A172 (cell line): Measurements from ENCODE around the gene FAM20C. TPM values are rescaled to one million over a fixed set of nuclear protein-coding genes. Genes with fewer than 3 reads are reported as not detected.
"Not testable (repeated sequence)": the region's sequence is repeated elsewhere in the genome, so short reads cannot be mapped to it uniquely, and the experiment has no call there.

ENCODE experiments used
- DNase-seq: peaks from one replicate; pipeline ENCODE4 v3.0.0-alpha.2; 2015; ENCODE audit warnings: low spot score
- total RNA-seq: library from RNA; depleted of rRNA; stranded (reverse); fragments of >200 nt; shearing (Covaris generic); gene quantifications from 2 replicates; pipeline ENCODE4 v1.2.3, GENCODE V29; 2014

Gene FAM20C
- total RNA-seq, 1 experiment from 2014 or later = 30.2 TPM

DNA sequence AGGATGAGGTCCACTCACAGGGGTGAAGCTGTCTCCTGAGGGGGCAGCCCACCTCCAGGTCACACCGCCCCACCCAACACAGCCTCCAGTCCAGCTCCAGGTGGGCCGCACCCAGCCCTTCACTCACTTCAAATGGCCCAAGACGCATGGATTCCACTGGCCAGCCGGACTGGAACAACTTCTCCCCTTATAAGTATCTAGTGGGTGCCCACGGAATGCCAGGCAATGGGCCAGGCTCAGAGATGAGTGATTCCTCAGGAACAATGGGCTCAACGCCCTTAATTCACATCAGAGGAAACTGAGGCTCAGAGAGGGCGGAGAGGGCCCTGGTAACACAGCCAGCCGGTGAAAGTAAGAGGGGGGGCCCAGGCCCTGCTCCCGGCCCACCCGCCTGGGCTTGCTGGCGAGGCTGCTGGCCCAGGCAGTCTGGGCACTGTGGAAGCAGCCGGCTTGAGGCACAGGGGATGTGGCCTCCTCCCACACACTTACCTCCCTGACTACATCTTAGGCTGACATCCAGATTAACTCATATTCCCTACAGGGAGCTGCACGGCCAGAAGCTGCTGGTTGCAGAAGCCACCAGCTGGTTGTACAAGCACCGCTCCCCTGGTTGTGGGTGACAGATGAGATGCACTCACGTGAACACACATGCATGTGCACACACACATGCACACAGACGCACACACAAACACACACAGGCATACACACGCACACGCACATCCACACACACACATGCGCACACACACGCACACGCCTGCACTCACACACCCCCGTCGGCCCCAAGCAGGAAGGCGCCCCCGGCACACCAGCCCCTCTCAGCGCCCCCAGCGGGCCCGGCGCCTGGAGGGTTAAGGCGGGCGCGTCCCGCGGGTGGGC, 1.0 kb upstream of the FAM20C start:
- DNase-seq = peak; percentile 68

DNA sequence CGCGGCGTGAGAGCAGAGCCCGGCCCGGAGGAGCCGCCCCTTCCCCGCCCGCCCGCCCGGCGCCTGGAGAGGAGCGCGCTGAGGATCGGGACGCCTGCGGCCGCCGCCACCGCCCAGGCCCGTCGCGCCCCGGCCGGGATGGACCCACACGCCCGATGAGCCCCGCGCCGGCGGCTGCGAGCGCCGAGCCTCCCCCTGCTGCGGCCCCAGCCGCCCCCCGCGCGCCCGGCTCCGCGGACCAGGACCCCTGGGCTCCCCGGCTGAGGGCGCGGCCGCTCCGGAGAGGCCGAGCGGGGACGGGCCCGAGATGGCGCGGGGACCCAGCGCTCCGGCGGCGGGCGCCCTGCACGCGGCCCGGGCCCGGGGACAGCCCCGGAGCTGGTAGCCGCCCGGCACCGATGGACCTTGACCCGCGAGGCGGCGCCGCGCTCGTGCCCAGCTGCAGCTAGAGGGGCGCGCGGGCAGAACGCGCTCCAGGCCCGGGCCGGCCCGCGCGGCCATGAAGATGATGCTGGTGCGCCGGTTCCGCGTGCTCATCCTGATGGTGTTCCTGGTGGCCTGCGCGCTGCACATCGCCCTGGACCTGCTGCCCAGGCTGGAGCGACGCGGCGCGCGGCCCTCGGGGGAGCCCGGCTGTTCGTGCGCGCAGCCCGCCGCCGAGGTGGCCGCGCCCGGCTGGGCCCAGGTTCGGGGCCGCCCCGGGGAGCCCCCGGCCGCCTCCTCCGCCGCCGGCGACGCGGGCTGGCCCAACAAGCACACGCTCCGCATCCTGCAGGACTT, 520 bp downstream of the FAM20C start:
- no peak for DNase-seq

DNA sequence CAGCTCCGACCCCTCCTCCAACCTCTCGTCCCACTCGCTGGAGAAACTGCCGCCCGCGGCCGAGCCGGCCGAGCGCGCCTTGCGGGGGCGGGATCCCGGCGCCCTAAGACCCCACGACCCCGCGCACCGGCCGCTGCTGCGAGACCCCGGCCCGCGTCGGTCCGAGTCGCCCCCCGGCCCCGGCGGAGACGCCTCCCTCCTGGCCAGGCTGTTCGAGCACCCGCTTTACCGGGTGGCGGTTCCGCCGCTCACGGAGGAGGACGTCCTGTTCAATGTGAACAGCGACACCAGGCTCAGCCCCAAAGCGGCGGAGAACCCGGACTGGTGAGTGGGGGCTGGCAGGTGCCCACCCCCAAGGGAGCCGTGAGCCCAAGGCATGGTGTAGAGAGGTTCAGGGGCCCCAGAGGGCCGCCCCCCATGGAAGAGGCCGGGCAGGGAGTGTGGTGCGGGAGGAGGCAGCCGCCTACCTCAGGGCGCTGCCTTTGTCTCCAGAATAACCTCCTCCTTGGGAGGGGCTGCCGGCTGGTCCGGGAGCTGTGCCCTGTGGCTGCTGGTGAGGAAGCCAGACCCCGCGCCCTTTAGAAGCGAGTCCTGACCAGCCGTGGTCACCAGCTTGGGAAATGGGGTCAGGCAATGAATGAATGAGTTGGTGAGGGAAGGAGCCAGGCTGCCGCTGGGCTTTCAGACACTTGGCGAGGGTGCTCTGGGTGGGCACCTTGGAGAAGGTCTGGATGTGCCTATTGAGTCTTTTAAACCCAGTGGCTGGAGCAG, 1.3 kb downstream of the FAM20C start:
- no peak for DNase-seq

DNA sequence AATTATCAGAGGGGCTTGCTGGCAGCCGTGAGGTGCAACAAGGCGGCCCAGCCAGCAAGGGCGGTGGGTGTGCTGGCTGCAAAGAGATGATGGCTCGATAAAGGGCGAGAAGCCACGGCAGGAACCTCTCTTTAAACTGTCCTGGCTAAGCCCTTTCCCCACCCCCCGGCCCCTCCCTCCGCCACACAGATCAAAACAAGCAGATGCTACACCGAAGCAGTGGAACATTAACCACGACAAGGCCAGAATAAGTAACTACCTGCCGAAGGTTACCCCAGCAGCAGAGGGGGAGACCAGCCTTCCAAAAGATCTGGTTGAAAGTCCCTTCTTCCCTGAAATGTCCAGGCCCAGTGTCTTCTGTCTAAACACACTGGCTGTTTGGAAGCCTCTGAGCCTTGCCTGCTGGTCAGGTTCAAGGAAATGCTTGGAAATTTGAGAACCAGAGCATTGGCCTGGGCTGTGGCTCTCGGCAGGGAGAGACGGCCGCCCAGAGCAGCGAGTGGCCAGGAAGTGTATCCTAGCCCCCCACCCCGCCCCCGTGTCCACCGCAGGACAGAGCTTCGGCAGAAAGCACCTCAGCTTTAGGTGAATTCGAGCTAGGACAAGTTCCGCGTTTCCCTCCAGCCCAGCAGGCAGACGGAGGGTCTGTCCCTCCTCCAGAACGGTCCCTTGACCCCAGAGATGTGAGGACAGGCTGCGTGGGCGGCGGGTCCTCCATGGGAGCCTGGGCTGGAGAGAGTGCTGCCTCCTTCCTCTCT, 2.1 kb downstream of the FAM20C start:
- DNase-seq = peak; percentile 30

DNA sequence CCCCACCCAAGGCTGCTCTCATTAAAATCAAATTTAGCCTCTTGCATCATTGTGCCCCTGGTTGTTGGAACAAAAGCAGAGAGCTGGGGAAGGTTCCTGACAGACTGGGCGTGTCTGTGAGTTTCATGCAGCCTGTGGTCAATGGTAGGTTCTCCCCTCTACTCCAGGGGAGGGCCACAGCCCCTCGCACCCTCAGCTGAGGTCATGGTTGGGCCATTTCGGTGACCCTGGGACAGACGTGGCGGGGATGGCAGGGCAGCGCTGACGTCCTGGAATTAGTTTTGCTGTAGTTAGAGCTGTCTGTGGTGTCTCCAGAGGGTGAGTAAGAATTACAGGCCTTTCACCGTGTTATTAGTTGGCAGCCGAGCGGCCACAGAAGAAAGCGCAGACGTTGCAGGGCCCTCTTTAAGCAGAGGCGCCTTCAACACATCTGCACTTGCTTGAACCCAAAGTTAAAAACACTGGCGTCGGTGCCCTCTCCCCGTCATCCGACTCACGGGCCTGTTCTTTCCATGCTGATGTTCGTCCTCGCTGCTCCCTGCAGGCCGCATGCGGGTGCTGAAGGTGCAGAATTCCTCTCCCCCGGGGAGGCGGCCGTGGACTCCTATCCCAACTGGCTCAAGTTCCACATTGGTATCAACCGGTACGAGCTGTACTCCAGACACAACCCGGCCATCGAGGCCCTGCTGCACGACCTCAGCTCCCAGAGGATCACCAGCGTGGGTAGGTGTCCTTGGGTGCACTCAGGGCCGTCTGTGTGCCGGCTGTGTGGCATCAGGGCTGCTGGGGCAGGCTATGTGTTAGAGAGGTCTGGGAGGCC, 2.8 kb downstream of the FAM20C start:
- DNase-seq = no peak

DNA sequence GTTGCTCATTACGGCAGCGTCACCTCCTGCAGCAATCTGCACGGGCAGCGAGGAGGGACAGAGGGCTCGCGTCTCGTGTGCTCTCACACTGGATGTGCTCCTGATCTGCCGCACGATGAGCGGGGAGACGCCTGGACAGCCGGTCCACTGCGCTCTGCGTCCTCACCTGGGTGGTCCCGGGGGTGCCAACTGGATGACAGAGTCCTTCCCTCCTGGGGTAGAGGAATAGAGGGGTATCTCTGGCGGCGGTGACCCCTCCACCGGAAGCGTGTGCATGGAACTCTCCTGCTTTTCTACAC, 3.4 kb downstream of the FAM20C start:
- no peak for DNase-seq

DNA sequence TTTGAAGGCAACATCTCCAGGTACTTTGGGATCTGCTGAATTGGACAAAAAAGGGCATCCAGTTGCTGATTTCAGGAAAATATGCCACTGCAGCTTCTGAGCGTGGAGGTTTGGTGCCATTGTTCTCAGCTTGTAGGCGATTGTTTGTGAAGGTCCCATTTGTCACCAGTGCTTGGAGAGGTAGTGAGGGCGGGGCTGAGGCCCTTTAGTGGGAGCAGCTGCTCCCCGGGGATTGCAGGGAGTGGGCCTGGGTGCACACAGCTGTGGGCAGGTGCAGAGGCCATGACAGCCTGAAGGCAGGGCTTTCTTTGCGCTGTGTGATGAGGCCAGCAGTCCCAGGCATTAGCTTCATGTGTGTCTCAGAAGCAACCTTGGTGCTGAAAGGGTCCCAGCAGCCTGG, 3.9 kb downstream of the FAM20C start:
- no peak for DNase-seq

DNA sequence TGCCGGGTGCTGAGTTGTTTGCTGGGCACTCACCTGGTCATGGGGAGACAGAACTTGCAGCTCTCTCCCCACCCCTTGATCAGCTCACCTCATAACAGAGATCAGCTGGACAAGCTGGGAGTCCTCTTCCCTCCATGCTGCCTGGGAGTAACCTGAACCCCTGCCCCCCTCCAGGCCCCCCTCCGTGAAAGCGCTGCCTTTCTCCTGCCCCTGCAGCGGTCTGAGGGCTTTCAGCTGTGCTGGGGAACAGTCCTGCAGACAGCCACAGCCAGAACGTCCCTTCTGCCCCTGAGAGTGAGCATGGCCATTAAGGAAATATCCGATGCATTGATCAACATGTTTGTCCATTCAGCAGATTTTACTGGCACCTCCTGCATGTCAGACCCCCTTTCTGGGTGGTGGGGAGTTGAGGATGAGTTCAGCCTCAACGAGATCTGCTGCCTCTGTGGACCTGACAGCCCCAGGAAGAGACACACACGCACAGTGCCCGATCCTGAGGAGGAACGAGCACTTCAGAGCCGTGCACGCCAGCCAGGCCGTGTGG, 4.5 kb downstream of the FAM20C start:
- no peak for DNase-seq

DNA sequence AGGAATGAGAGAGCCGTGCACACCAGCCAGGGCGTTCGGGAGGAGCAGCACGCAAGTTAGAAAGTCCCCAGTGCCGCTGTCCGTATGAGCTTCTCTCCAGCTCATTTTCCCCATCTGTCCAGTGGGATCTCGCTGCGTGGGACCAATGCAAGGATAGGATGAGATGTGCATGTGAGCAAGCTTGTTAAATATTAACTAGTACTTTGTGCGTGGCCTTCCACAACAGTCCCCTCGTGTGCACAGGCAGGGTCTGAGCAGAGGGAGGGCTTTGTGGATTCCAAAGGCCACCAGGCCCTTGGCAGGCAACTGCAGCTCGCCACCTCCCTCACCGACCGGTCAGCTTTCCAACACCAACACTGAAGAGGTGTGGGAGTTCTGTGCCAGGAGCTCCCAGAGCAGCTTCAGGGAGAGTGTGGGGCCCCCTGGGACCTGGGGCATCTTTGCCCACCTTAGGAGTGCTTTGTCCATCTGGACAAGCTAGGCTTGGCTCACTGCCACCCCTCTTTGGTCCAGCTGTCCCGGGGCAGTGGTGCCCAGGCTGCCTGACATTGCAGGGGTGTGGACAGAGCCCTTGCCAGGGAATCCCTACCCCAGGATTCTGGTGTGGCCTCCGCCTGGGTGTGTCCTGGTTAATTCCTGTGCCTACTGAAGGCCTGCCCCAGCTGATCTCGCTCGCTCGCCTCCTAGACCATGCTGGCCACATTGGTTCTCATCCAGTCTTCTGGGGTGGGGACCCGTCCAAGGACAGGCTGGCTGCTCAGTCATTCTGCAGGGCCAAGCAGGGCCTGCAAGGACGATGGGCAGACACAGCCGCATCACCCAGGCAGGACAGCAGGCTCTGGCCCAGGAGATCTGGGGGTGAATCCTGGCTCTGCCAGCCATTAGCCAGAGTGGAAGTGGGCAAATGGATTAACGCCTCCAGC, 5.3 kb downstream of the FAM20C start:
- DNase-seq = no peak

DNA sequence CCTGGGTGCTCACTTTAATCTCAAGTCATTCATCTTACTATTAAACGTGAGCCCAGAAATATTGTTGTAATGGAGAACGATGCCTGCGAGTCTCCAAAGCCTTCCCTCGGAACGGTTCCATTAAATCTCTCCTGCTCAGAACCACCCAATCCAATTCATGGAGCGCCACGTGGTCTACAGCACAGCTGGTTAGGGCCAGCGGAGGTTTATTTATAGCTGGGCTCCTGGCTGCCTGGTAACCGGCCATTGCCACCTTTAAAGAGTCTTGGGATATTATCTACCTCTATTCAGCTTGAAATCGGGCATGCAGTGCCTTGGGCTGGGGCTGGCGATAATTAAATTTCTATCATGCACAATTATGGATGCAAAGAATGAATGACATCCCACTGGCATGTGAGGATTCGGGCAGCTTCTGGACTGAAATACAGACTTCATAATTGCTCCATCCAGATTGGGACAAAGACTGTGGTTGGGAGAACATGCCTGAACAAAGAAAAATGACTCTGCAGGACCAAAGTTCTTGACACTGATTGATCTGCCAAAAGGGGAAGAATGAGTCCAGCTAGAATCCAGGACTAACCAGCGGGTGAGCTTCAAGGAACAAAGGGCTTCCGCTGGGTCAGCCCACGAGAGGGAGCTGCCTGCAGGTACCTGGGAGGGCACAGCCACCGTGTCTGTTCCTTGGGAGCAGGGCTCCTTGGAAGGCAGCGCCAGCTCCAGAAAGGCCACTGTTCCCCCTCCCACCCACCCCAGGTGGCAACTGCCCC, 7.3 kb downstream of the FAM20C start:
- no peak for DNase-seq

DNA sequence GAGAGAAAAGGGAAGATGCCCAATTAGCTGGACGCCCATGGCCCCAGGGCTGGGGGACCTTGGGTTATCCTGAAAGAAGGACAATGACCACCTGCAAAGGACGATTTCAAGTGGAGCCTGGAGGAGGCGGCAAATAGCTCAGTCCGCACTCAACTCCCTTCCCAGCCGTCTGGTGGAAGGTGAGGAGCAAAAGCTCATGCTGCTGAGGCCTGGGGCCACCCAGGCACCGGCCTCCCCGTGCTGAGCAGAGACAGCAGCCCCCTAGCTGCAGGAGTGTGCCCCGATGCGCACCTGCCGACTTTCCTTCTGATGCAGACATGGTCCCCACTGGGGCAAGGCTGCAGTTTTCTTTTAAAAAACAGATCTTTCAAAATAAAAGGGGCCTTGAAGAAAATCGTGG, 7.9 kb downstream of the FAM20C start:
- no peak for DNase-seq

DNA sequence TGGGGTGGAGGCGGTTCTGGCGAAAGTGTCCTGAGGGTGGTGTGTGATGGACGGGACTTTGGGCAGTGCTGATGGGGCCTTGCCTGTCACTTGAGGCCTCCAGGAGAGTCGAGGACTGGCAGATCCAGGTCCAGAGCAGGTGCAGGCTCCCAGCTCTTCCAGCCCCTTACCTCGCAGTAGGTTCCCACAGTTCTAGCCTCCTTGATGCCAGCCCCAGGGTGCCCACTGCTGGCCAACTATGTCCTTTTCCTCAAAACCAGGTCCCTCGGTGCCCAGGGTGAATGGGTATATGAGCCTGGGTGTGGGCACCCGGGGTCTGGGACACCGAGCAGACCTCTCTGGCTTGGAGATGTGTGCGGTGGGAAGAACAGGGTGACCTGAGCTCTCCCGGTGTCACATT, 8.3 kb downstream of the FAM20C start:
- DNase-seq = no peak

DNA sequence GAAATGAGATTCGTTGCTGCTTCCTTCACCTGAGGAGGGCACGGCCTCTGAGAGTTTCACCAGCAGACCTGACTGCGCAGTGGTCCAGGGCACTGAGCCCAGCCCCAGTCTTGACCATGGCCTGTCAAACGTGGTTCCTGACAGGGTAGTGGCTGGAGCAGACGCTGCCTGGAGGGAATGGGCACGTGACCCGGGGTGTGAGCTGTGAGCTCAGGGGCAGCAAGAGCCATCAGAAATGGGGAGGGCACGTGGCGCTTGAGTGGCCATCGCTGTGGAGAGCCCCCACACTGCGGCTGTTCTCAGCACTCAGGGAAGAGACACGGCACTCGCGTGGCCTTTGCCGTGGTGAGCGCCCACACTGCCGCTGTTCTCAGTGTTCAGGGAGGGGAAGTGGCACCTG, 12.0 kb downstream of the FAM20C start:
- DNase-seq = no peak

DNA sequence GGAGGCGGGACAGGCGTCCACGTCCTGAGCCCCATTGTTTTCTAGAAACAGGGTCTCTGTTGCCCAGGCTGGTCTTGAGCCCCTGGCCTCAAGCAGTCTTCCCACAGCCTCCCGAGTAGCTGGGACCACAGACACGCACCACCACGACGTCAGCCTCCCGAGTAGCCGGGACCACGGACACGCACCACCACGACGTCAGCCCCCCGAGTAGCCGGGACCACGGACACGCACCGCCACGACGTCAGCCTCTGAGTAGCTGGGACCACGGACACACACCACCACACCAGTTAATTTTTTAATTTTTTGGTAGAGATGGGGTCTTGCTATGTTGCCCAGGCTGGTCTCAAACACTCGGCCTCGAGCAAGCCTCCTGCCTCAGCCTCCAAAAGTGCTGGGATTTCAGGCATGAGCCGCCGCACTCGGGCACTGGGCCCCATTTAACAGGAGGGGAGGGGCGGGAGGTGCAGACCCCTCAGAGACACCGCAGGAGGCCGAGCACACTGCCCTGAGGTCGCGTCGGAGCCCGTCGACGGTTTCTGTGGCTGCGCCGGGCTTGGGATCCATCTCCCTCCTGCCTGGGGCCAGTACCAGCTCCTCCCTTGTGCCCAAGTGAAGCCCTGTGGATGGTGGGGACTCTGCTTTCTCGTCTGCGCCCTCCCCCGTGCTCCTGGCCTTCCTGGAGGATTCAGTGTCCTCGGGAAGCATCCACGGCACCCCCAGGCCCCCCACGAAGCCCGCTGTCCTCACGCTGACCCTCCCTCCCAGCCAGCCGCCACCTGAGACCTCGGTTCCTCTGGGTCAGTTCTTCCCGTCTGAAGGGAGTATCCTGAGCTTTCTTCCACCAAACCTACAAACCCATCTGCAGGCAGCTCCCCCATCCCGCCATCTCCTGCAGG, 13.0 kb downstream of the FAM20C start:
- DNase-seq = no peak

DNA sequence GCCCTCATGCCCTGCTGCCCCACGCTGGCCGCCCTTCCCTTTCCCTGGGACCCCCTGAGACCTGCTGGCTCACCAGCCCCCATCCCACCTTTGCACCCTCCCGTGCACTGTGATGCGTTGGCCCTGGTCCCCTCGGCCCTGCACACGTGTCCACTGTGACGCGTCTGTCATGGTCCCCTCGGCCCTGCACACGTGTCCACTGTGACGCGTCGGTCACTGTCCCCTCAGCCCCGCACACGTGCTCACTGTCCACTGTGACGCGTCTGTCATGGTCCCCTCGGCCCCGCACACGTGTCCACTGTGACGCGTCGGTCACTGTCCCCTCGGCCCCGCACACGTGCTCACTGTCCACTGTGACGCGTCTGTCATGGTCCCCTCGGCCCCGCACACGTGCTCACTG, 14.0 kb downstream of the FAM20C start:
- DNase-seq = not testable (repeated sequence)

DNA sequence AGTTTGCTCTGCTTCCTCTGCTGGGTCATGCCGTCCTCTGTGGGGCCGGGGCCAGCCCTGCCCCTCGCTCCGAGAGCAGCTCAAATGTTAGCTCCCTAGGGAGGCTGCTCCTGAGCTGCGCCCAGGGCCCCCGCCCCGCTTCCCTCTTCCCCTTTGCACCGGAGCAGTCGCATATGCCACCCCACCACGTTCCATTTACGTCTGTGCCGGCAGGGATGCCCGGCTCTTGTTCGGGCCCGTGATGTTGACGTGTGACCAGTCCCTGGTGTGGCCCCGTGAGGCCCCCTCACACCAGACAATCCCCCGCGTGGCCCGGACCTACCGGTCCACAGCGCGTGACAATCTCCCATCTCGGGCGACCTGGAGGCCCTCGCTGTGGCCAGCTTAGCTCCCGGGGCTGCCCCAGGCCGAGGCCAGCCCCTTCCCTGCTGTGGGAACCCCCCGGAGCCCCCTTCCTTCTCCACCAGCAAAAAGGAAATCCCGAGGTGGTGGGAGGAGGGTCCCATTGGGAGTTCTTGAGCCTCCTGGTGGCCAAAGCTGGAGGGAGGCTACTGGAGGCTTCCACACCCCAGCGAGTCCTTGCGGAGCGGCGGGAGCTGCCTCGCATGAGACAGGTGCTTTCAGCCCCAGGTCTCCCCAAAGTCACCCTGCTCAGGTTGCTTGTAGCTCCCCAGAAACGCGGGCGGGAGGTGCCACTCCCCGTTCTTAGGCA, 15.2 kb downstream of the FAM20C start:
- DNase-seq = no peak

DNA sequence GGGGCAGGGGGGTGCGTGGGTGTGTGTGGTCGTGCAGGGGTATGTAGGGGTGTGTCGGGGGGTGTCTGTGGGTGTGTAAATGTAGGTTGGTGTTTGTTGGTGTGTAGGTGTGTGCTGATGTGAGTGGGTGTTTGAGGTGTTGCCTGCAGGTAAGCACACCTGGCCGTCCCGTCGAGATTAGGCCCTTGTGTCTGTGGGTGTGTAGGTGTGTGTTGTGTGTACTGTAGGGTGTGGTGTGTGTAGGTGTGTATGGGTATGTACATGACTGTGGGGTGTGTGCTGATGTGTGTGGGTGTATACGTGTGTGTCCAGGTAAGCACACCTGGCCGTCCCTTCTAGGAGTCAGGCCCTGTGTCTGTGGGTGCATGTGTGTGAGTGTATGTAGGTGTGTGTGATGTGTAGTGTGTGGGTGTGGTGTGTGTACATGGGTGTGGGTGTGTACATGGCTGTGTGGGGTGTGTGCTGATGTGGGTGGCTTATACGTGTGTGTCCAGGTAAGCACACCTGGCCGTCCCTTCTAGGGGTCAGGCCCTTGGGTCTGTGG, 15.8 kb downstream of the FAM20C start:
- DNase-seq = no peak
